Stimulated activated CD8-positive, alpha-beta memory T cell treated with anti-CD3 and anti-CD28 coated beads, Interleukin-7, amount 100 ng/mL, for 4 hours (primary cell): Measurements from ENCODE around the gene MBNL1.

Source experiments
- DNase-seq, 2 donors: peaks; one replicate each; pipeline ENCODE4 v3.0.0-alpha.2; 2020; ENCODE audit warnings: low read depth in 2 of 2

The MBNL1 gene

GRCh38 chr3:152447511-152447910 is 178.8 kb downstream of the MBNL1 start:
- DNase-seq, result no peak

- DNase-seq, result no peak
Measured at GRCh38 chr3:152448091-152448490, 179.4 kb downstream of the MBNL1 start.

GRCh38 chr3:152452318-152452717 is 183.6 kb downstream of the MBNL1 start:
- DNase-seq, result no peak

GRCh38 chr3:152454076-152454875 is 185.5 kb downstream of the MBNL1 start:
- DNase-seq, result no peak

GRCh38 chr3:152455989-152456388 is 187.3 kb downstream of the MBNL1 start:
- no peak for DNase-seq

- no peak for DNase-seq
Measured at GRCh38 chr3:152457500-152458375, 189.0 kb downstream of the MBNL1 start.

- DNase-seq, result no peak
Measured at GRCh38 chr3:152458376-152459117, 189.8 kb downstream of the MBNL1 start.

GRCh38 chr3:152459118-152459515 is 190.4 kb downstream of the MBNL1 start:
- DNase-seq, result no peak

GRCh38 chr3:152459572-152459971 is 190.8 kb downstream of the MBNL1 start:
- DNase-seq, result no peak

- DNase-seq, result no peak
Measured at GRCh38 chr3:152460936-152461335, 192.2 kb downstream of the MBNL1 start.

- DNase-seq, result no peak
Measured at GRCh38 chr3:152461460-152461859, 192.7 kb downstream of the MBNL1 start.

- no peak for DNase-seq
Measured at GRCh38 chr3:152466784-152467183, 198.1 kb downstream of the MBNL1 start.

GRCh38 chr3:152469248-152470025 is 200.7 kb downstream of the MBNL1 start:
- DNase-seq, result no peak

- no peak for DNase-seq
Measured at GRCh38 chr3:152470095-152470494, 201.4 kb downstream of the MBNL1 start.

GRCh38 chr3:152470893-152471292 is 202.2 kb downstream of the MBNL1 start:
- DNase-seq, result no peak

- DNase-seq, result peak; percentile 29 to 46
Measured at GRCh38 chr3:152471814-152472671, 203.3 kb downstream of the MBNL1 start.

- DNase-seq, result no peak
Measured at GRCh38 chr3:152472672-152472954, 203.9 kb downstream of the MBNL1 start.

GRCh38 chr3:152474585-152474984 is 205.9 kb downstream of the MBNL1 start:
- DNase-seq, result no peak

- DNase-seq, result no peak
Measured at GRCh38 chr3:152477422-152477821, 208.7 kb downstream of the MBNL1 start.

- DNase-seq, result no peak
Measured at GRCh38 chr3:152480282-152480953, 211.7 kb downstream of the MBNL1 start.
